NCI-H510A treated with DMSO at 0.1 percent for 48 hours (cell line): ENCODE data around the gene ARHGEF25.
"Not testable (repeated sequence)": the region's sequence is repeated elsewhere in the genome, so short reads cannot be mapped to it uniquely, and the experiment has no call there.

Source experiments
- DNase-seq: peaks from one replicate; lab custom pipeline; 2025; lab: John Stamatoyannopoulos, UW

The ARHGEF25 gene

GRCh38 chr12:57609101-57609780 lies 2.0 kb upstream of the ARHGEF25 start:
- no peak for DNase-seq

- no peak for DNase-seq
Measured at GRCh38 chr12:57609781-57610553, 1.3 kb upstream of the ARHGEF25 start.

GRCh38 chr12:57610554-57611107 lies 604 bp upstream of the ARHGEF25 start:
- DNase-seq, result no peak

GRCh38 chr12:57611827-57612710 lies 834 bp downstream of the ARHGEF25 start:
- DNase-seq, result no peak

- no peak for DNase-seq
Measured at GRCh38 chr12:57612711-57613426, 1.6 kb downstream of the ARHGEF25 start.

GRCh38 chr12:57613427-57614109 lies 2.3 kb downstream of the ARHGEF25 start:
- no peak for DNase-seq

- DNase-seq, result no peak
Measured at GRCh38 chr12:57614178-57614947, 3.1 kb downstream of the ARHGEF25 start.

- no peak for DNase-seq
Measured at GRCh38 chr12:57614948-57615500, 3.8 kb downstream of the ARHGEF25 start.

- DNase-seq, result no peak
Measured at GRCh38 chr12:57615637-57616036, 4.4 kb downstream of the ARHGEF25 start.

- DNase-seq, result no peak
Measured at GRCh38 chr12:57616383-57617101, 5.3 kb downstream of the ARHGEF25 start.

GRCh38 chr12:57617942-57618341 lies 6.7 kb downstream of the ARHGEF25 start:
- no peak for DNase-seq

- not testable (repeated sequence) for DNase-seq
Measured at GRCh38 chr12:57618431-57618830, 7.2 kb downstream of the ARHGEF25 start.

- no peak for DNase-seq
Measured at GRCh38 chr12:57618966-57619433, 7.8 kb downstream of the ARHGEF25 start.

GRCh38 chr12:57619434-57620244 lies 8.4 kb downstream of the ARHGEF25 start:
- no peak for DNase-seq

GRCh38 chr12:57620245-57620935 lies 9.2 kb downstream of the ARHGEF25 start:
- DNase-seq, result no peak

- DNase-seq, result no peak
Measured at GRCh38 chr12:57620936-57621496, 9.8 kb downstream of the ARHGEF25 start.
